HPDE6-E6E7 (cell line): ENCODE results near the gene AKAP14.
"Not testable (repeated sequence)": the region's sequence is repeated elsewhere in the genome, so short reads cannot be mapped to it uniquely, and the experiment has no call there.

Source experiments
- DNase-seq: peaks from one replicate; pipeline ENCODE4 v3.0.0; 2011; ENCODE audit warnings: missing footprints; ENCODE audit errors: extremely low spot score

Gene AKAP14

GRCh38 chrX:119922391-119922790 lies 26.7 kb downstream of the AKAP14 start:
- DNase-seq, result not testable (repeated sequence)

- no peak for DNase-seq
Measured at GRCh38 chrX:119935215-119935874, 39.7 kb downstream of the AKAP14 start.

GRCh38 chrX:119941336-119941735 lies 45.6 kb downstream of the AKAP14 start:
- no peak for DNase-seq

- no peak for DNase-seq
Measured at GRCh38 chrX:119942173-119942819, 46.6 kb downstream of the AKAP14 start.

- DNase-seq, result no peak
Measured at GRCh38 chrX:119942831-119943184, 47.1 kb downstream of the AKAP14 start.

GRCh38 chrX:119943185-119943988 lies 47.7 kb downstream of the AKAP14 start, which contains the start of gene NKAP:
Gene NKAP (minus strand): TSS chrX:119943751. CDS start chrX:119943605, 146 bp downstream.
- peak; percentile 60 for DNase-seq

GRCh38 chrX:119945481-119945880 lies 49.8 kb downstream of the AKAP14 start:
- no peak for DNase-seq

GRCh38 chrX:119948381-119948780 lies 52.7 kb downstream of the AKAP14 start:
- DNase-seq, result no peak

- DNase-seq, result no peak
Measured at GRCh38 chrX:119954374-119954773, 58.7 kb downstream of the AKAP14 start.

- DNase-seq, result not testable (repeated sequence)
Measured at GRCh38 chrX:119955807-119956570, 60.3 kb downstream of the AKAP14 start.

- DNase-seq, result no peak
Measured at GRCh38 chrX:119960625-119961024, 64.9 kb downstream of the AKAP14 start.

GRCh38 chrX:119966837-119967236 lies 71.1 kb downstream of the AKAP14 start:
- DNase-seq, result not testable (repeated sequence)
